ENCODE results near the gene TMEM121B.

TMEM121B gene

DNA sequence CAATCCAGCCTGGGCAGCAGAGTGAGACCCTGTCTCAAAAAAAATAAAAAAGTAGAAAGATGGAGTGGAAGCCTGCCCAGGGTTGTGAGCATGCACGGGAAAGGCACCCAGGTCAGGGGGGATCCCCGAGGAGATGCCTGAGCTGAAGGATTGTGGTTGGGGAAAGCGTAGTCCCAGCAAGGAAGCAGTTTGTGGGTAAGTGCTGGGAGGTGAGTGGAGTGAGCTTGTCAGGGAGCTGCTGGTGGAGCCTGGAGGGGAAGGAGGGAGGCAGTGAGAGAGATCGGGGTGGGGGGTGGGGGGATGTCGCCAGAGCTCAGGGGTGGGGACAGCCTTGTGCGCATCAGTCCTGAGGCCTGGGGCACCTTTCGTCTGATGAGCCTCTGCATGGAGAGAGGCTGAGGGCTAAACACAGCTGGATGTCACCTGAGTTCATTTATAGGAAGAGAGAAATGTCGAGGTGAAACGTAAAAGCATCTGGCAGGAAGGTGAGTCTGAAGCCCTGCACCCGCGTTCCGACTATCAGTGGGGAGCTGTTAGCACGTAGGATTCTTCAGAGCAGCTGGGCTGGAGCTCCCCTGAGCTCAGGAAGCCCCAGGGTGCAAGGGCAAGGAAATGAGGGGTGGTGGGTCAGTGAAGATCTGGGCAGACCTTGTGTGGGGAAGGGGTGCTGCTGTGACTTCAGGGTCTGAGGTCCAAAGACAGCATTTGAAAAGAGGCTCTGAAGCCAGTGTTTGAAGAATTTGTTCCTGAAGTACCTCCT, 10.2 kb downstream of the TMEM121B start:
- DNase-seq (ENCODE audit: low read depth in 3 of 3) = no peak

DNA sequence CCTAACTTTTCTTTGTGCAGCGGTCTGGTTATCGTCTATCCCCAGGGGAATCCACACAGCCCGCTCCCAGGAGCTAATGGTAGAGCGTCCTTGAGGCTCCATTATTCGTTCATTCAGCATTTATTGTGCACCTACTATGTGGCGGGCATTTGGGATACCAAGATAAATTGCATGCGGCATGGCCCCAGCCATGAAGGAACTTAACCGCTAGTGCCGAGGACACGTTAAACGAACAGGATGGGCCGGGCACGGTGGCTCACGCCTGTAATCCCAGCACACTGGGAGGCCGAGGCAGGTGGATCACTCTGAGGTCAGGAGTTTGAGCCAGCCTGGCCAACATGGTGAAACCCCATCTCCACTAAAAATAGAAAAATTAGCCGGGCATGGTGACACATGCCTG, 11.2 kb downstream of the TMEM121B start:
- DNase-seq (ENCODE audit: low read depth in 3 of 3) = no peak

DNA sequence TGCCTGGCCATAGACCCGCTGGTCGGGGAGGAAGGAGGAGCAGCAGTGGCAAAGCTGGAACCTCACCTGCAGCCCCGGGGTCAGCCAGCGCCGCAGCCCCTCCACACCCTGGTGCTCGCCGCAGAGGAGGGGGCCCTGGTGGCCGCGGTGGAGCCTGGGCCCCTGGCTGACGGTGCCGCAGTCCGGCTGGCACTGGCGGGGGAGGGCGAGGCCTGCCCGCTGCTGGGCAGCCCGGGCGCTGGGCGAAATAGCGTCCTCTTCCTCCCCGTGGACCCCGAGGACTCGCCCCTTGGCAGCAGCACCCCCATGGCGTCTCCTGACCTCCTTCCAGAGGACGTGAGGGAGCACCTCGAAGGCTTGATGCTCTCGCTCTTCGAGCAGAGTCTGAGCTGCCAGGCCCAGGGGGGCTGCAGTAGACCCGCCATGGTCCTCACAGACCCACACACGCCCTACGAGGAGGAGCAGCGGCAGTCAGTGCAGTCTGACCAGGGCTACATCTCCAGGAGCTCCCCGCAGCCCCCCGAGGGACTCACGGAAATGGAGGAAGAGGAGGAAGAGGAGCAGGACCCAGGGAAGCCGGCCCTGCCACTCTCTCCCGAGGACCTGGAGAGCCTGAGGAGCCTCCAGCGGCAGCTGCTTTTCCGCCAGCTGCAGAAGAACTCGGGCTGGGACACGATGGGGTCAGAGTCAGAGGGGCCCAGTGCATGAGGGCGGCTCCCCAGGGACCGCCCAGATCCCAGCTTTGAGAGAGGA, 11.9 kb downstream of the TMEM121B start:
- no peak for DNase-seq (ENCODE audit: low read depth in 3 of 3)

DNA sequence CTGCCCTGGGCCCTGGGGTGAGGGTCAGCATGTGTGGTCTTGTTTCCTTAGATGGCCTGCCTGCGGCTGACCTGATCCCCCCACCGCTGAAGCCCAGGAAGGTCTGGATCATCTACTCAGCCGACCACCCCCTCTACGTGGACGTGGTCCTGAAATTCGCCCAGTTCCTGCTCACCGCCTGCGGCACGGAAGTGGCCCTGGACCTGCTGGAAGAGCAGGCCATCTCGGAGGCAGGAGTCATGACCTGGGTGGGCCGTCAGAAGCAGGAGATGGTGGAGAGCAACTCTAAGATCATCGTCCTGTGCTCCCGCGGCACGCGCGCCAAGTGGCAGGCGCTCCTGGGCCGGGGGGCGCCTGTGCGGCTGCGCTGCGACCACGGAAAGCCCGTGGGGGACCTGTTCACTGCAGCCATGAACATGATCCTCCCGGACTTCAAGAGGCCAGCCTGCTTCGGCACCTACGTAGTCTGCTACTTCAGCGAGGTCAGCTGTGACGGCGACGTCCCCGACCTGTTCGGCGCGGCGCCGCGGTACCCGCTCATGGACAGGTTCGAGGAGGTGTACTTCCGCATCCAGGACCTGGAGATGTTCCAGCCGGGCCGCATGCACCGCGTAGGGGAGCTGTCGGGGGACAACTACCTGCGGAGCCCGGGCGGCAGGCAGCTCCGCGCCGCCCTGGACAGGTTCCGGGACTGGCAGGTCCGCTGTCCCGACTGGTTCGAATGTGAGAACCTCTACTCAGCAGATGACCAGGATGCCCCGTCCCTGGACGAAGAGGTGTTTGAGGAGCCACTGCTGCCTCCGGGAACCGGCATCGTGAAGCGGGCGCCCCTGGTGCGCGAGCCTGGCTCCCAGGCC, 12.7 kb downstream of the TMEM121B start:
- no peak for DNase-seq (ENCODE audit: low read depth in 3 of 3)

GRCh38 chr22:17107547-17107810, 13.7 kb downstream of the TMEM121B start:
- DNase-seq (ENCODE audit: low read depth in 3 of 3) = no peak

DNA sequence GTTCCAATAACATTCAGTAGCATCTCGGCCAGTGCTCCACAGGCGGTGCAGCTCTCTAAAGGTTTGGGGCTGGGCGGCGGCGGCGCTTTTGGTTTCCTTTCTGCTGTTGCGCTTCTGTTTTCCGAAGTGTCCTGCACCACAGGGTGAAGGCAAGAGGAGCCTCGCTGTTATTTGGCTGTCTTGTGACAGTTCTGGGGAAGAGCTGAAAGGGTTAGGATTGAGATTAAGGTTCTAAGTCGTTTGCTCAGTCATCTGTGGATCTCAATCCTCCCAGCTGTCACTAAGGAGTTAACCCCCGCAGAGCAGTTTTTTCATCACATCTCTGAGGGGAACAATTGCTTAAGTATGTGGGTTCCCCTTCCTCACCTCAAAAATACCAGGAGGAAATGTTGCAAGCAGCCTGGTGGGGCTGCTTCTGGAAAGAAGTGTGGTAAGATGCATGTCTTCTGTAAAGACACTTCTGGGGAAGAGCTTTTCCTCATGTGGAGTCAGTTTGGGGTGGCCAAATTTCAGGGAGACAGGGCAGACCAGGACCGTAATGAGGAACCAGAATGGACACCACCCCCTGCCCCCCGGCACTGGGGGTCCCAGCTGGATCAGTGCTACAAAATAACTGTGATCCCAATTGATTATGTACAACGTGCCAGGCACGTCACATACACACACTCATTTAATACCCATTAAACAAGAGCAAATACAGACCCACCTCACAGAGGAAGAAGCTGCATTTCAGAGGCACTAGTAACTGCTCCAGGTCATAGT, 14.2 kb downstream of the TMEM121B start:
- DNase-seq (ENCODE audit: low read depth in 3 of 3) = no peak

DNA sequence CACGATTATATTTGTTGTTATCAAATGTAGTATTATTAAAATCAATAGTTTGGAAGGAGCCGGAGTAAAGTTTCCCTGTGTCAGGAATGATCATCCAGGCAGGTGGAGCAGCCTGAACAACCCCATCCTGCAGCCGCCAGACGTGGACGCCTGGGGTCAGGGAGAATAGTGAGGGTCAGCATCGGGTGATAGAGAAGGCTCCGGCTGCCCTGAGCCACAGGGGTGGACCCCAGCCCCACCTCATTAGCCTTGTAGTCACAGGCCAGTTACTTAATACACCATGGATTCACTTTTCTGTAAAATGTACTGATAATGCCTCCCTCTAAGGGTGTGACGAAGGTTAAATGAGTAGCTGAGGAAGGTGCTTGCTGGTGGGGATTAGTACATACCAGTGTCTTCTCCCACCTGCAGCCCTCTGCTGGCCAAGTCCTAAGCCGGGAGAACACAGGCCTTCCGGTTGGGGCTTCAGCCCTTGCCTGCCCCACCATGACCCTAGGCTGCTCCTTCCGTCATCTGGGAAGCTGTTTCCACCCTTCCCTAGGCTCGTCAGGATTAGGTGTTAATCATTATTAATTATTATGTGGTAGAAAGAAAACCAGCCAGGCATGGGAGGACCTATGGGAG, 14.9 kb downstream of the TMEM121B start:
- no peak for DNase-seq (ENCODE audit: low read depth in 3 of 3)

GRCh38 chr22:17105143-17106129, 15.7 kb downstream of the TMEM121B start:
- no peak for DNase-seq (ENCODE audit: low read depth in 3 of 3)

DNA sequence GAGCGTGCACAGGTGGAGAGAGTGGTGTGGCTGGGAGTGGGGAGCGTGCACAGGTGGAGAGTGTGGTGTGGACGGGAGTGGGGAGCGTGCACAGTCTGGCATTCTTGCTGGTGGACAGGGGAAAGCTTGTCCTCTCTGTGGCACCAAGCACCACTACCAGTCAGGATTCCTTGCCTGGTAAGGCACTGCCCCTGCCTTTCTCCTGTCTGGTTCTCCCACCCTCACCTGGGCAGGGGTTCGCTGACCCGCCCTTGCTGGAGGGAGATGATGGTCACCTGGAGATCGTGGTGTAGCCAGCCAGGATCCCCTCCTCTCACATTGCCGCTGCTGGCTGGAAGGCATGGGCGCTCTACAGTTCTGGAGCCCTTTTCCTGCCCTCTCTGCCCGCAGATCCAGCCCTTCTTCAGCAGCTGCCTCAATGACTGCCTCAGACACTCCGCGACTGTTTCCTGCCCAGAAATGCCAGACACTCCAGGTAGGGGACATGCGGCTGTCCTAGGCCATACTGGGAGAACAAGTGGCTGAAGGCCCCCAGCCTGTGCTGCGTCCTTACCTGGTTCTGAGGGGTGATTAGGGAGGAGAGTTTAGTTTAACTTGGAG, 16.7 kb downstream of the TMEM121B start:
- DNase-seq (ENCODE audit: low read depth in 3 of 3) = no peak

GRCh38 chr22:17103351-17103750, 17.8 kb downstream of the TMEM121B start:
- DNase-seq (ENCODE audit: low read depth in 3 of 3) = no peak

GRCh38 chr22:17102297-17102667, 18.9 kb downstream of the TMEM121B start:
- no peak for DNase-seq (ENCODE audit: low read depth in 3 of 3)

GRCh38 chr22:17101475-17102296, 19.5 kb downstream of the TMEM121B start:
- no peak for DNase-seq (ENCODE audit: low read depth in 3 of 3)

DNA sequence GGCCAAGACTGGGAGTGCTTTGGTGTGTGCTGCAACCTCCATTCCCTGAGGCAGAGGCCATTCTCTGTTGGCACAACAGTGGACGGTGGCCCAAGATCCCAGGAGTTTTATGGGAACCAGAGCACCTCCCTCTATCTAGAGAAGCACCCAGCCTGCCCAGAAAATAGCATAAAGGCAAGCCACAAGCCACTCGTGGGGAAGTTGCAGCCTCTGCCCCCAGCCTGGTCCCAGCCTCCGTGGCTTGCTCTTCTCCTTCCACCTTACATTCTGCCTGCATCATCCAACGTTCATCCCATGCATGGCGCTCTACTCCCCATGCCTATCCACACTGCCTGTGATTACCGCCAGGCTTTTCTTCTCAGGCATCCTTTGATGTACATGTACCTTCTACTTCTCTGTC, 20.5 kb downstream of the TMEM121B start:
- no peak for DNase-seq (ENCODE audit: low read depth in 3 of 3)

- no peak for DNase-seq (ENCODE audit: low read depth in 3 of 3)
Observed at GRCh38 chr22:17098379-17098819, 22.8 kb downstream of the TMEM121B start.

- DNase-seq (ENCODE audit: low read depth in 3 of 3) = no peak
Observed at GRCh38 chr22:17097701-17098100, 23.5 kb downstream of the TMEM121B start.

- DNase-seq (ENCODE audit: low read depth in 3 of 3) = no peak
Observed at GRCh38 chr22:17097062-17097461, 24.1 kb downstream of the TMEM121B start.

DNA sequence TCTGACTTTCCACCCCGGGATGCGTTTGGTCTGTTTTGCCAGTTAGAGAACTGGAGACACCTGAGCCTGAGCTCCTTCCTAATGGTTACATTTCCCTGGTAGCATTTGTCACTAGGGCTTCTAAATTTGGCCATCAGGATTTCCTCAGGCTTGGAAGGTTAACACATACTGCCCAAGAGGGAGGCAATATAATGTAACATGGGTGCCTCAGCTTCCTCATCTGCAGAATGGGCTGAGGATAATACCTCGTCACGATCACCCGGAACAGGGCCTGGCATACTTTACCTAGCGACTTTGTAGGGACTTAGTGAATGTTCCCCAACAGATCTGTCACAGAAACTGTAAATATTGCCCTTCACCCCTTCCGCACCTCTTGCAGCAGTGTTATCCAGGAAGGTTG, 25.1 kb downstream of the TMEM121B start:
- DNase-seq (ENCODE audit: low read depth in 3 of 3) = no peak

GRCh38 chr22:17095538-17095937, 25.6 kb downstream of the TMEM121B start:
- DNase-seq (ENCODE audit: low read depth in 3 of 3) = no peak

DNA sequence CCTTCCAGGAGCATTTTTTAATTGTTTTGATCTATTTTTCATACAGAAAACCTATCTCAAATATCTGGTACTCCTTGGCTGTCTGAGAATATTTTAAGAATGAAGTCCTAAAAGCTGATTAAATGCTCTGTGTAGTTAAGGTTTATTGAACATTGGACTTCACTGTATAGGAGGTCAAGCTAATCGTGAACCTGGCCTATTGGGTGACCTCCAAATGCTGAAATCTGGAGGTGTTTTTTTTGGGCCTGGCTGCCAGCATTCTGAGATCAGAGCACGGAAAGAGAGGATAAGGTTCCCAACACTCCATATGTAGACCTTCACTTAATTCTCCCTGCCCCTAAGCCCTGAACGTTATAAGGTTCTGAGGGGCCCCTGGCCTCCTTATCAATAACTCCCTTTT, 28.1 kb downstream of the TMEM121B start:
- DNase-seq (ENCODE audit: low read depth in 3 of 3) = no peak

All from stimulated activated CD4-positive, alpha-beta T cell treated with anti-CD3 and anti-CD28 coated beads, TNF-alpha, amount 100 ng/mL, for 4 hours (primary cell).